NOMO-1 treated with dmso at 0.1 percent for 144 hours (cell line): ENCODE data around the gene TTC39C.
"Not testable (repeated sequence)": the region's sequence is repeated elsewhere in the genome, so short reads cannot be mapped to it uniquely, and the experiment has no call there.

Experiments used
- DNase-seq: peaks from one replicate; lab custom pipeline; 2025; ENCODE audit not compliant: unreplicated experiment; lab: John Stamatoyannopoulos, UW

Gene TTC39C

DNA sequence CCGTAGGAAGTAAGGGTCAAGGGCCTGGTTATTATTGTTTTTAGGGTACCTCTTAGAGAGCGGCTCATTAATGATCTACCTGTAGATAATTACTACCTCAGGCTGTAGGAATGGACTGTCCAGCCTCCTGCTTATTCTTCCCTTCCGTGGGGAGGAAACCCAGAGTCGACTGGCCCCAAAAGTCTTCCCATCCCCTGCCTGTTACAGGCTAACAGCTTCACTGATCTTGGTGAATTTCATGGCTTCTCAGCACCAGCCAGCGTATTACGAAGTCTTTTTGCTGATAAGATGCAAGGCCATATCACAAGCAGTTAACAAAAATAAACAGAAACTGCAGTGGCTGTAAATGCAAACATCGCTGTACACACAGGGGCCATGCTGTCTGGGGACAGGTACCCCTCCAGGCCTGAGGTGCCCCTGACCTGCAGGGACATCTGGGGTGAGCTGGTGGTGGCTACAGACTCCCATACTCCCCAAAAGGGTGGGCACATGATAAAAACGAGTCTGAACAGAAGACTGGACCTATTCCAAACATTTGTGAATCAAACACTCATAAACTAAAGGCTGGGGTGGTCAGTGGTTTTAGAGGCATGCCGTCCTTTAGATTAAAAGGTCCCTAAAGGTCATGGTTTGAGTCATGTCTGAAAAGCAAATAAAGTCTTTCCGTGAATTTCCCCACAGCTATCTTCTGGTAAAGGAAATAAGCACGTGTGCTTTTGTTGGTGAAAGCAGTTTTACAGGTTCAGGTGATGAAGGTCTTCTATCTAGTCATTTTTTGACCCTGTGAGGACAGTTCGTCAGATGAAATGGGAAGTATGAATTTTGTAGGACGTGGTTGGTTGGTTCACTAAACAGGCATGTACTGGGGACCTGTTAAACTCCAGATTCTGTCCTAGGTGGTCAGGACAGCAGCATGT, 36.7 kb downstream of the TTC39C start:
- DNase-seq, result no peak

- no peak for DNase-seq
Measured at GRCh38 chr18:24052053-24052452, 37.5 kb downstream of the TTC39C start.

DNA sequence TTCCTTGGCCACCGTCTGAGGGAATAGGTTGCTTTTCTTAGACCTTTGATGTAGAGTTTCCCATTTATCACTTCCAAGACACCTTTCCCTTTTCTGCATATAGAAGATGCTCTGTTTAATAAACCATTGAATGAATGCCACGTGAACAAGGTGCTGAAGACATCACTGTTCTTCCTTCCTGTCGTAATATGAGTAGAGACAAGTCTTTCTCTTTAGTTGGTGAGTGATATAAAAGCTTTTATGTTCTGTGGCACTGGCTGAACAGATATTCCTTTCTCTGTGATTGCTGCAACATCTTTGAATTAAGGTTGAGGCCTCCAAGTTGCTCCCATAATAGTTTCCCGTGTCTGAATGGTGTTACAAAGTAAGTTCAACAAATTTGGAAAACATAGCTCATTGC, 38.7 kb downstream of the TTC39C start:
- no peak for DNase-seq

GRCh38 chr18:24054130-24054529, 39.6 kb downstream of the TTC39C start:
- no peak for DNase-seq

GRCh38 chr18:24055009-24055804, 40.7 kb downstream of the TTC39C start:
- no peak for DNase-seq

- no peak for DNase-seq
Measured at GRCh38 chr18:24055878-24056277, 41.3 kb downstream of the TTC39C start.

DNA sequence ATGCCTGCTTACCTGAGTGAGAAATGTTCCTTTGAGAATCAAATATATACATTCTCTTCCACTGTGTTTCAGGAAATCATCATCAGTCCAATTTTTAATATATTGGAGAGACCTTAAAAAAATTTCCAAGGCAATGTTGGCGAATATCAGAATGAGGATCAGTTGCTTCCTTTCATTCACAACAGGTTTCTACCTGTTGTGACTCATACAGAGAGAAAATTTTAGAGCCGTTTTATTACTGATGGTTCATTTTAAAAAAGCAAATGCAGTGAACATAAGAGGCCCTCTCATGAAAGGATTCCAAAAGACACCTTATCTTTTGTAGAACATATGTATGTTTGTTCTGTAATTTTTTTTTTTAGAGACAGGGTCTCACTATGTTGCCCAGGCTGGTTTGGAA, 42.0 kb downstream of the TTC39C start:
- no peak for DNase-seq

DNA sequence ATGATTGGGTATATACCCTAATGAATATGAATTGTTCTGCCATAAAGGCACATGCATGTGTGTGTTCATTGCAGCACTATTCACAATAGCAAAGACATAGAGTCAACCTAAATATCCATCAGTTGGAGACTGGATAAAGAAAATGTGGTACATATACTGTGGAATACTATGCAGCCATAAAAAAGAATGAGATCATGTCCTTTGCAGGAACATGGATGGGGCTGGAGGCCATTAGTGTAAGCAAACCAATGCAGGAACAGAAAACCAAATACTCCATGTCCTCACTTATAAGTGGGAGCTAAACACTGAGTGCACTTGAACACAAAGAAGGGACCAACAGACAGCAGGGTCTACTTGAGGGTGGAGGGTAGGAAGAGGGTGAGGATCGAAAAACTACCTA, 43.2 kb downstream of the TTC39C start:
- DNase-seq, result no peak

DNA sequence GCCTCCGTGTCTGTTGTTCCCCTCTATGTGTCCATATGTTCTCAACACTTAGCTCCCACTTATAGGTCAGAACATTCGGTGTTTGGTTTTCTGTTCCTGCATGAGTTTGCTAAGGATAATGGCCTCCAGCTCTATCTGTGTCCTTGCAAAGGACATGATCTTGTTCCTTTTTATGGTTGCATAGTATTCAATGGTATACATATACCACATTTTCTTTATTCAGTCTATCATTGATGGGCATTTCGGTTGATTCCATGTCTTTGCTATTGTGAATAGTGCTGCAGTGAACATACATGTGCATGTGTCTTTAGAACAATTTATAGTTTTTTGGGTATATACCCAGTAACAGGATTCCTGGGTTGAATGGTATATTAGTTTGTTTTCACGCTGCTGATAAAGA, 44.8 kb downstream of the TTC39C start:
- not testable (repeated sequence) for DNase-seq

DNA sequence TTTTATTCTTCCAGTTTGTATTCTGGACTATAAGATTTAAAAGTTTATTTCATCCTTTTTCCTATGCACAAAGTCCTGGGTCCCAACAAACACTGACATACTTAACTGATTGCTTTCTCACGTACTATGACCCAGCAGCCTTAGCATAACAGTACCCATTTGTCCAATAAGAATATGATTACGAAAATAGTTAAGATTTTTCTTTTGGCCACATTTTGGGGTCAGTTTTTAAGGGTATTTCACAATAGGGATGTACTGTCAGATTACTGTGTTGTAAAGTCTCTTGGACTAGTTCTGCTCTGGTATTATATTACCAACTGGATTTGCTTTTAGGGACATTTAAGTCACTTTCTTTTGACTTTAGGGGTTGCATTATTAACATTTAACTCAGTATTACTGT, 46.1 kb downstream of the TTC39C start:
- DNase-seq, result no peak

GRCh38 chr18:24063121-24063731, 48.7 kb downstream of the TTC39C start:
- DNase-seq, result no peak

GRCh38 chr18:24064391-24065100, 50.0 kb downstream of the TTC39C start:
- no peak for DNase-seq

DNA sequence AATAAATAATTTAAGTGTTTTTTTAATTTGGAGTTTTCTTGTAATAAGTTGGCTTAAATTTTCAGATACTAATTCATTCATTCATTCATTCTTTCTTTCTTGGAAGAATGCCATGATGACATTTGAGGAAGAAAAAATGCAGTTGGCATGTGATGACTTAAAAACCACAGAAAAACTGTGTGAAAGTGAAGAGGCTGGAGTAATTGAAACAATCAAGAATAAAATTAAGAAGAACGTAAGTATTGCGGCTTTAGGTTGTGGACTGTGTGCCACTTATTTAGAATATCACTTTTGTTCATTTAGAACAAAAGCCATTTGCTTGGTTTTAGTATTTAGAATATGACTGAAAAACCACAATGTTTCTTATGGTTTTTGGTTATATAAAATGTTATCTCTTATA, 51.4 kb downstream of the TTC39C start:
- DNase-seq, result no peak

- DNase-seq, result no peak
Measured at GRCh38 chr18:24068945-24069693, 54.6 kb downstream of the TTC39C start.

- no peak for DNase-seq
Measured at GRCh38 chr18:24071029-24071428, 56.5 kb downstream of the TTC39C start.

- DNase-seq, result no peak
Measured at GRCh38 chr18:24071779-24072178, 57.2 kb downstream of the TTC39C start.

GRCh38 chr18:24072743-24073142, 58.2 kb downstream of the TTC39C start:
- DNase-seq, result no peak

- no peak for DNase-seq
Measured at GRCh38 chr18:24073791-24074190, 59.2 kb downstream of the TTC39C start.

GRCh38 chr18:24074757-24075156, 60.2 kb downstream of the TTC39C start:
- not testable (repeated sequence) for DNase-seq
